ENCODE data around the gene PRADC1. TPM values are rescaled to one million over a fixed set of nuclear protein-coding genes. Genes with fewer than 3 reads are reported as not detected.

PRADC1 gene
- total and polyA plus RNA-seq, 8 donors = 10.5 to 20.9 (median 14.6) TPM

DNA sequence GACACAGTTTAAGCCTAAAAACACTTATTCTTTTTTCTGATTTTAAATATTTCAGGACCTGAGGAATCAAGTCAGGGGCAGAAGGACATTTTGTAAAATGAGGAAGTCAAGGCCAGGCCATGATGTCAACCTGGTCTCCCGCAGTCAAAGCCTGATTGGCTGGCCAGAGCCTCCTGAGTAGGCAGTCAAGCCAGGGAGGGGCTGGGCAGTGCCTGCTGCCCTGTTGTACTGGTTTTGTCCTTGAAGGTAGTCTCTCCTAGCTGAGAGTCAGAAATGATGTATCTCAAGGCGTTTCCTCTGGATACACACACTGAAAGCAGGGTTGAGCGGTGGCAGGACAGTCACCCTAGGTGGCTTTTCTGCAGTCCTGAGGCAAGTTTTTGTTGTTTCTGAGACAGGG lies 20.9 kb upstream of the PRADC1 start:
- Histone ChIP-seq H3K9me3 (no peaks in the 10 kb centered on the region), H3K27me3 (no peaks in the 10 kb centered on the region), H3K36me3 (peaks cover 3 to 34% (median 11%) of the 10 kb centered on the region in 3 donors), H3K4me1 (peaks cover 0 to 5% (median 0%) of the 10 kb centered on the region in 3 donors), H3K4me3 (no peak overlapping the region), H3K27ac (no peak overlapping the region)
- TF ChIP-seq, protein P1, sequence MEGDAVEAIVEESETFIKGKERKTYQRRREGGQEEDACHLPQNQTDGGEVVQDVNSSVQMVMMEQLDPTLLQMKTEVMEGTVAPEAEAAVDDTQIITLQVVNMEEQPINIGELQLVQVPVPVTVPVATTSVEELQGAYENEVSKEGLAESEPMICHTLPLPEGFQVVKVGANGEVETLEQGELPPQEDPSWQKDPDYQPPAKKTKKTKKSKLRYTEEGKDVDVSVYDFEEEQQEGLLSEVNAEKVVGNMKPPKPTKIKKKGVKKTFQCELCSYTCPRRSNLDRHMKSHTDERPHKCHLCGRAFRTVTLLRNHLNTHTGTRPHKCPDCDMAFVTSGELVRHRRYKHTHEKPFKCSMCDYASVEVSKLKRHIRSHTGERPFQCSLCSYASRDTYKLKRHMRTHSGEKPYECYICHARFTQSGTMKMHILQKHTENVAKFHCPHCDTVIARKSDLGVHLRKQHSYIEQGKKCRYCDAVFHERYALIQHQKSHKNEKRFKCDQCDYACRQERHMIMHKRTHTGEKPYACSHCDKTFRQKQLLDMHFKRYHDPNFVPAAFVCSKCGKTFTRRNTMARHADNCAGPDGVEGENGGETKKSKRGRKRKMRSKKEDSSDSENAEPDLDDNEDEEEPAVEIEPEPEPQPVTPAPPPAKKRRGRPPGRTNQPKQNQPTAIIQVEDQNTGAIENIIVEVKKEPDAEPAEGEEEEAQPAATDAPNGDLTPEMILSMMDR (IDR thresholded peaks at IDR 0.05) = no peak
- intact Hi-C loops (cut with DNase I) = no loop called here
- no peak for FAIRE-seq
- ATAC-seq = peak in 3 of 4 donors; percentile 9 to 51 (median 16)
- WGBS, 2 donors = 79 to 82% methylated on average over 3 of the region's 3 CpGs
- DNase-seq = no peak

DNA sequence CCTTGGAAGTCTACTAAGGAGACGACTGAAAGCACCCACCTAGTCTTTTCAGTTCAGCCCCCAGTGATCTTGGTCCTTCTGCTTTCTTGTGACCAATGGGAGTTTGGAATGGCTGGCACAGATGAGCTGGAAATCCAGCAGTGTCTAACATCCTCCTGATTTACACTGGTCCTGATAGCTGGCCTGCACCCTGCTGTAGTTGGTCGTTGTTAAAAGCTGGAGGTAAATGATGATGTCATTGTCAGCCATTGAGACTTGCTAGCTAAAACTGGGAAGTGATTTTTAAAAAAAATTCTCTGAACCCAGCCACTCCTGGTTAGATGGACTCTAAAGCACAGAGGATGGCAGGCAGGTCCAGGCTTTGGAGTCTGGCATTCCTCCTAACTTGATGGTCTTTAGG lies 20.4 kb upstream of the PRADC1 start:
- H3K4me1 ChIP-seq = peaks cover 0 to 5% (median 0%) of the 10 kb centered on the region in 3 donors
- no peak for DNase-seq
- ATAC-seq = no peak
- 59 to 79% methylated on average over 2 of the region's 2 CpGs for WGBS, 2 donors
- TF ChIP-seq, protein P1 (IDR thresholded peaks at IDR 0.05) = no peak
- H3K27ac ChIP-seq = no peak overlapping the region
- peaks cover 7 to 39% (median 15%) of the 10 kb centered on the region in 3 donors for H3K36me3 ChIP-seq
- no peak overlapping the region for H3K4me3 ChIP-seq
- FAIRE-seq = no peak
- H3K9me3 ChIP-seq = no peaks in the 10 kb centered on the region
- H3K27me3 ChIP-seq = no peaks in the 10 kb centered on the region
- intact Hi-C loops (cut with DNase I) = no loop called here

DNA sequence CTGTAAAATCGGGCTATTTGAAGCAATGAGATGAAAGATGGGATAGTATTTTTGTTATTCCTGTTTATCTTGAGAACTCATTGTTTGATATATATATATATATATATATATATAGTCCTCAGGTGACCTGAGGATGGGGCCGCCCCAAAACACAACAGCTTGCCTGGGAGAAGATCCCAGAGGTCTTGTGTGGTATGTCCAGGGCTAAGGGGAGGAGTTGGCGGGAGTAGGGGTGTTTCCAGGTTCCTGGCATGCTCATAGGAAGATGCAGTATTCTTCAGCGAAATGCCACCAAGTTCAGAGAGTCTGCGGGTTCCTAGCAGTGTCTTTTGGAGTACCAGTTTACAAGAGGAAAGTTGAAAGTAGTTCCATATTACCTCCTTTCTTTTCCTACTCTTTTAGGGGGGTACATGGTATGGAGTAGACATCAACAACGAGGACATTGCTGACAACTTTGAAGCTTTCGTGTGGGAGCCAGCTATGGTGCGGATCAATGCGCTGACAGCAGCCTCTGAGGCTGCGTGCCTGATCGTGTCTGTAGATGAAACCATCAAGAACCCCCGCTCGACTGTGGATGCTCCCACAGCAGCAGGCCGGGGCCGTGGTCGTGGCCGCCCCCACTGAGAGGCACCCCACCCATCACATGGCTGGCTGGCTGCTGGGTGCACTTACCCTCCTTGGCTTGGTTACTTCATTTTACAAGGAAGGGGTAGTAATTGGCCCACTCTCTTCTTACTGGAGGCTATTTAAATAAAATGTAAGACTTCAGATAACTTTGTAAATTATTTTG lies 19.4 kb upstream of the PRADC1 start:
- H3K27me3 ChIP-seq = no peaks in the 10 kb centered on the region
- DNase-seq (peak in 1 of 6 donors; percentile 45), ATAC-seq (no peak), FAIRE-seq (no peak)
- WGBS, 2 donors = 89 to 95% methylated on average over 17 of the region's 17 CpGs
- H3K27ac ChIP-seq = no peak overlapping the region
- peaks cover 8 to 47% (median 19%) of the 10 kb centered on the region in 3 donors for H3K36me3 ChIP-seq
- H3K4me1 ChIP-seq = peaks cover 0 to 5% (median 0%) of the 10 kb centered on the region in 3 donors
- TF ChIP-seq, protein P1 (IDR thresholded peaks at IDR 0.05) = no peak
- intact Hi-C loops (cut with DNase I) = no loop called here
- no peaks in the 10 kb centered on the region for H3K9me3 ChIP-seq
- no peak overlapping the region for H3K4me3 ChIP-seq

DNA sequence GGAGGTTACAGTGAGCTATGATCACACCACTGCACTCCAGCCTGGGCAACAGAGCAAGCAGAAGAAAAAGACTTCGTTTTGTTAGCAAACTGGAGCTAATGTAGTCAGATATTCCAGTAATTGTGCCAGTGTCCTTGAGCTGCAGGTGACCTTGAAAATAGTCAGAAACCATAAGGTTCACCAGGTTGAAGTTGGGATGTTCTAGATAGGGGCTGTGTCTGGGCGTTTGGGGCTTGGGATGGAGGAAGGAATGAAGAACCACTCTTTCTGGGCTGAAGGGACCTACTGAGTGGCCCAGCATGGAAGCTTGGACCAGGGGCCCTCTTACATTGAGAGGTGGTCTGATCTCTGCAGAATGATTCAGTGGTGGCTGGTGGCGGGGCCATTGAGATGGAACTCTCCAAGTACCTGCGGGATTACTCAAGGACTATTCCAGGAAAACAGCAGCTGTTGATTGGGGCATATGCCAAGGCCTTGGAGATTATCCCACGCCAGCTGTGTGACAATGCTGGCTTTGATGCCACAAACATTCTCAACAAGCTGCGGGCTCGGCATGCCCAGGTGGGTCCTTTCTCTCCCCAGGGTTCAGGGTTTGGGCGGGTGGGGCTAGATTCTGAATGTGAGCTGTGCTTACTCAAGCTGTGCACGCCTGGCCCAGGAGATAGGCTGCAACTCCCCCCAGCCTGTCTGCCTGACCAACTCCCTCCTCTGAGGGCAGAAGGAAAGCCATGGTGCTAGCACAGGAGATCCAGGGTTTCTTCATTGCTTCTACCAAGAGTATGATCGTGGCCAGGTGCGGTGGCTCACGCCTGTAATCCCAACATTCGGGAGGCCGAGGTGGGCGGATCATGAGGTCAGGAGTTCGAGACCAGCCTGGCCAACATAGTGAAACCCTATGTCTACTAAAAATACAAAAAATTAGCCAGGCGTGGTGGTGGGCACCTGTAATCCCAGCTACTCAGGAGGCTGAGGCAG lies 18.1 kb upstream of the PRADC1 start:
- 52 to 57% methylated on average over 17 of the region's 17 CpGs for WGBS, 2 donors
- TF ChIP-seq, protein P1 (IDR thresholded peaks at IDR 0.05) = no peak
- Histone ChIP-seq H3K36me3 (peaks cover 10 to 59% (median 27%) of the 10 kb centered on the region in 3 donors), H3K27ac (peak overlapping the region in 1 of 4 donors; percentile 22), H3K9me3 (no peaks in the 10 kb centered on the region), H3K4me1 (peaks cover 0 to 5% (median 0%) of the 10 kb centered on the region in 3 donors), H3K4me3 (no peak overlapping the region), H3K27me3 (no peaks in the 10 kb centered on the region)
- ATAC-seq (peak; percentile 69 to 82 (median 73)), FAIRE-seq (no peak), DNase-seq (peak in 5 of 6 donors; percentile 27 to 77 (median 57))
- intact Hi-C loops (cut with DNase I) = no loop called here

Data from pancreas (tissue), 10 donors.